ENCODE data around the gene RGS6.
"Not testable (repeated sequence)": the region's sequence is repeated elsewhere in the genome, so short reads cannot be mapped to it uniquely, and the experiment has no call there.

The RGS6 gene

DNA sequence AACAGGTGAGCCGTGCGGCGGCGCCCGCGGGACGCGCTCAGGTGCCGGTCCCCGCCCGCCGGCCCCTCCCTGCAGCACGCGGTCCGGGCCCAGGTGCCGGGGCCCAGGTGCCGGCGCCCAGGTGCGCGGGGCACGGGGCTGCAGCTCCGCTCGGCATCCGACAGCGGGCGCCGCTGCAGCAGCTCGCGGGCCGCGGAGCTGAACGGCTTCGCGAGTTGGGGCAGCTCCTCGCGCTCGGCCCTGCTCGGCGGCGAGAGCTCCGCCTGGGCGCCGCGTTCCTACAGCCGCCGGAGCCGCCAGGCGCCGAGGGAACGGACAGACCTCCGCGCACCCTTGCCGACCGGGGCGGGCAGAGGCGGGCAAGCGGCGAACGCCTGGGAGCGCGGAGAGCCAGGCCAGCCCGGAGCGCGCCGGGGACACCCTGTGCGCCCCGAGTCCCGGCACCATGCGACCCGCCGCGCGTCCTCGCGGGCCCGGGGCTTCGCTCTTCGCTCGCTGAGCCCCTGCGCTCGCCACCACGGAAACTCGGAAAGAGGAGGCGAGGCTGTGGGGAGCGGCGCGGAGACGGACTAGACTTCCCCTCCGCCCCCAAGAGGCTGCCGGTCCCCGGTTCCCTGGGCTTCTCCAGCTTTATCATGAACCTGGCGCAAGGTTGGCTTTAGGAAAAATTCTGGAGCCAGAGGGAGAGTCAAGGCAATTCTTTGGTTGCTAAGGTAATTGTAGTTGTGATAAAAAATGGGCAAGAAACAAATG lies at the start of gene RGS6:
TSS of gene RGS6 (plus strand) at position 201 of the 753 bp plus-strand sequence.
- DNase-seq, result no peak

DNA sequence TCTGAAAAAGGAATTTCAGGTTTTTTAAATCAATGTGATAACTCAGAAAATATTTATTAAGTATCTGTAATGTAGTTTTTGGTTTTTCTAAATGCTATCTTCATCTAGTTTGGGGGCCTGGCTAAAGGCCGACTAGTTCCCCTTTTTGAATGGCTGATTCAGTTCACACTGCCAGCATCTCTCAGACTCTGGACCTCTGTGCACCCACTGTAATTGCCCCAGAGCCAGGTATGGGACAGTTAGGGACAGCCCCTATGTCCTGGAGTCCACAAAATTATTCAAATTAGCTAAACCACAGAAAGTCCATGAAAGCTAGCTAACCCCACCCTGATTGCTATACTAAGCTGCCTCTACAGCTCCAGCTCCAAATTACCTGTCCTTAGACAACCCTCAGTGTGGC lies 49.1 kb upstream of the RGS6 start:
- no peak for DNase-seq

DNA sequence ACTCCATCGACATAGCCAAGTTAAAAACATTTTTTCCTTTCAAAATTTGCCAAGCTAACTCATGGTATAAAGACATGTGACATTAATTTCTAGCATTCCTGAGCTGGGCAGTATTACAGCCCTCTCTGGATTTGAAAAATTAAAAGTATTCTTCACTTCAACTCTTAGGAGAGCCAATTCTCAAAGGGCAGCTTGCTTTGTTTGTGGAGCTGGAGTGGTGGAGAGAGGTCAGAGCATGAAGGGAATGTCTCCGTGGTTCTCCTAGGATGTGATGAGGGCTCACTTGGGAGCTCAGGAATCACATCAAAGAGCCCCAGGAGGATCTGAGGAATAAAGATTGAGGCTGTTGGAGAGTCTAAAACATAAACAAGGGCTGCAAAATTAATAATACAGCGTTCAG lies 46.9 kb upstream of the RGS6 start:
- DNase-seq, result no peak

DNA sequence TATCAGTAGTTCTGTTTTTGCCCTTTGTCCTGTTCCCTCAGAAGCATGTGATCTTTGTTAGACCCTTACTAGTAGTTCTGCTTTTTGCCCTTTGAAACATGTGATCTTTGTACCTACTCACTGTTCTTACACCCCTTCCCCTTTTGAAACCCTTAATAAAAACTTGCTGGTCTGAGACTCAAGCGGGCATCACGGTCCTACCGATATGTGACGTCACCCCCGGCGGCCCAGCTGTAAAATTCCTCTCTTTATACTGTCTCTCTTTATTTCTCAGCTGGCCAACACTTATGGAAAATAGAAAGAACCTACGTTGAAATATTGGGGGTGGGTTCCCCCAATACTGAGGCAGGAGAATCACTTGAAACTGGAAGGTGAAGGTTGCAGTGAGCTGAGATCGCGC lies 44.4 kb upstream of the RGS6 start:
- not testable (repeated sequence) for DNase-seq

DNA sequence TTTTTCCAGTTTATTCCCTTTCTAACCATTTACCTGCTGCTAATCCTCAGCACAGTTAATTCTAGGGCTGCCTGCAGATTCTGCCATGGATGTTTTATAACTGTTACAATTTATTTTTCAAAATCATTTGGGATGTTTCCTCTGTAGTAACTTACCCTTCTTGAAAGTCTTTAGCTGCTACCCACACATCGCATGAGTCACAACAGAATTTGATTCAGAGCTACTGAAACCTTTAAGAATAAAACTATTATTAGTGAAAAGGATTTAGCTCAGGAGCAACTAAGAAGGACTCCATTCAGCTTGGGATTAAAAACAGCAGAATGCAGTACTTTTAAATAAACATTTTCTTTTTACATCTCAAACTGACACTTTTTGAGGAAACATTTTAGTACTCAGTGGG lies 41.7 kb upstream of the RGS6 start:
- no peak for DNase-seq

DNA sequence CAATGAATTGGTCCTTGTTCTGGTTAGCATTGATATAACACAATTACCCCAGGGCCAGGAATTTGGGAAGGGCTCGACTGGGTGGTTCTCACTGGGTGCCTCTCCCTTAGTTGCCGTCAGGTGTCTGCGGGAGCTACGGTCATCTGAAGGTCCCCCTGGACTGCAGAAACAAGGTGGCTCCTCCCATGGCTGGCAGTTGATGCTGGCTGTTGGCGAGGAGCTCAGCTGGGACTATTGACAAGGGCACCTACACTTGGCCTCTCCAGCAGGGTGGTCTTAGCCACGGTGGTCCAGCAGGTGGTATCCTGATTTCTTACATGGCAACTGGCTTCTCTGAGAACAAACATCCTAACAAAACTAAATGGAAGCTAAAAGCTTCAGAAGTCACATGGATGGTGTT lies 41.0 kb upstream of the RGS6 start:
- no peak for DNase-seq

DNA sequence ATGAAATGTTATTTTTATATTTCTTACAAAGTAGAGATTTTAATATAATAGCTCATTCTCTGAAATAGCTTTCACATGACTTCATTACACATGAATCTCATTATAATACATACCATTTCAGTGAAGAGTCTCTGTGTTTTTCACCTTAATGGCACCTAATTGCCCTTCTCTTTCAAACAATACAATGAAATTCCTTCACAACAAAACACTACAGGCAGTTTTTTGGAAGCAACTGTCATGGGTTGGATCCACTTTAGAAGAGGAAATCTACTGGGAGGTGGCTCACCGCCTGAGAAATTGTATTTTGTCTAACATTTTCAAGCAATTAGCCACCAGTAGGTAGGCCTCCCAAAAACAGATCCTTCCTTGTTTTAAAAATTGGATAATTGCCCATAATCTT lies 40.3 kb upstream of the RGS6 start:
- no peak for DNase-seq

DNA sequence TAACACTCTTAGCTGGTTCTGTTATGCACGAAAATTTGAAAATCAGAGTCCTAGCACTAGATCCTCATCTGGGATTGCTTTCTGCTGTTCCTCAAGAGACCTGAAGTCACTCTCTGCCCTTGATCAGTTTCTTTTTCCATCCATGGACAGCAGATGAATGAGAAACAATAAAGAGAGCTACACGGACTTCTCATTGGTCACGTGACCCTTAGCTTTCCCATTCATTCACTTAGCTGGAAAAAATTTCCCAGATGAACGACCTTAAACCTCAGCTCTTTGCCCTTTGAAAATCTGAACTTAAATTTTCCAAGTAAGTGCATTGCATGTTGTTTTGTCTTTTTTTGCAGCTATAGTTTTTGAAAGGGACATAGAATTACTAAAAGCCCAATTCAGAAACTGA lies 27.2 kb upstream of the RGS6 start:
- DNase-seq, result no peak

DNA sequence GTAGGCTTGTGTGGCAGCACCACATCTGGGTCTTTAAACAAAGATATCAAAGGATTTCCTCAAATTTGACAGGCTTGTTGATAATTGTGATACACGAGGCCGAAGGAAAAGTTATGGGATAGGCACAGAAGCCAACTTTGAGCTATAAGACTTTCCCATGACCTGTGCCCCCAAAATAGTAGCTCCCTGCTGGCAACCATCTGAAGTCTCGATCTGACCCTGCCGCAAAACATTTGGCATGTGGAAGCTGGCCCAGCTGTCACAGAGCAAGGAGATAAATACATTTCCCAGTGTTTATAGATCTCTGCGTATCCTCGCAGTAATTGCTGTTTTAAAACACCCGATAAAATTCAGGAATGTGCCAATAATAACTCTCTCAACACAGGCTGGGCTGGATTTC lies 26.4 kb upstream of the RGS6 start:
- no peak for DNase-seq

DNA sequence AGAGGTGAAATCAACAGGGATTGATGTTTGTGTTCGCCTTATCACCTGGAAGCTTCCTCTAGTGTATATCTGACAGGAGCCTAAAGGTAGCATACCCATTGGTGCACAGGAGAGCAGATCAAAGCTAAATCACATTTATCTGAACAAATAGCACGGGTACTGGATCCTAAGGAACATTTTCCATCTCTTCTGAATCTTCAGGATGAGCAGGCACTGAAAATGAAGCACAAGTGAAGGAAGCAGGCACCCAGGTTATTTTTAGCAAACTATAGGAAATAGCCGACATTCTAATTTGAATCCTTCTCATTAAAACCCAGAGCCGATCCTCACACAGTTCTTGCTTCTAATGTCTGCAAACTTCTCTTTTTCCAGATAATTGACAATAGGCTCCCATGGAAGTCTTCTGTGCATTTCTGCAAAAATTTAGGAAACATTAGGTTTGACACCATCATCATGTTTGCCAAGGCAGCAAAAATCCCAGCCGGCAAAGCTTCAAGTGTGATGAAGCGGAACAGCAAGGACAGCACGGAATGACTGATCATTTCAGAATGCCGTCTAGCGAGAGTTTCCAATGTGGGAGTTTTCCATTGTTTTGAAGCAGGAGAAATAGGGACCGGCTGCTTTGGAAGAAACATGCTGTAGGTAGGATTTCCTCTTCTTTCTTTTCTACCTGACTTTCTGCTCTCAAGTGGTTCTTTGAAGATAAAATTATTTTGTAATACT lies 24.3 kb upstream of the RGS6 start:
- no peak for DNase-seq

DNA sequence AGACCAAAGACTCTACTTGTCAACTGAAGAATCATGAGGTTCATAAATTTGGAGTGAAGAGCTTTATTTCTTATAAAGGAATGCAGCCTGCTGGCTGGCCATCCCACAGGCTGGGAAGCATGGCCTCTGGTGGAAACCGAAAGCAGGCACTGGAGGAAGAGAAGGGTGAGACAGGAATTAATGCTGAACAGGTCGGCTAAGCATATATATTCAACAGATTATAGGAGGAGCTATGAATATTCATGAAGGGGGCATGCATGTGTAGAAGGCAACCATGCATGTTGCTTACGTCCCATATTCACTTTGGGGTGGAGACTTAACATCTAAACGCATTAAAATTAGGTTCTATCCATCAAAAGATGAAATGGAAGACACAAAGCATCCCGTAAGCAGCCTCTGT lies 20.6 kb upstream of the RGS6 start:
- DNase-seq, result no peak

DNA sequence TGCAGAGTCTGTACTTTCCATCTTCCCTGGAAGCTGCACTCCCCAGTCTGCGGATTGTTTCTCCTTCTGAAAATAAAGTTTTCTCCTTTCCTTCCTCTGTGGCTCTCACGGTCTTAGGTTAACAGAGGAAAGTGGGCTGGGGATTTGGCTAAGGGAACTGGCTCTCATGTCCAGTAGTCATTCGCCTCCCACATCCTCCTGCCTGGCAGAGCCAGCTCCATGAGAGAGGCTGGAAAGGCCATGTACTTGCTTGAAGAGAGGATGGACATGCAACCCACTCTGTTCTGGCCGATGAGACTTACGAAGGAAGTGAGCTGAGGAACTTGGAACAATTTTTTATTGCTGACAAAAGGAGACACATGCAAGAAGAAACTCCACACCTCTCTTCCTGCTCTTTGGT lies 18.9 kb upstream of the RGS6 start:
- DNase-seq, result no peak

DNA sequence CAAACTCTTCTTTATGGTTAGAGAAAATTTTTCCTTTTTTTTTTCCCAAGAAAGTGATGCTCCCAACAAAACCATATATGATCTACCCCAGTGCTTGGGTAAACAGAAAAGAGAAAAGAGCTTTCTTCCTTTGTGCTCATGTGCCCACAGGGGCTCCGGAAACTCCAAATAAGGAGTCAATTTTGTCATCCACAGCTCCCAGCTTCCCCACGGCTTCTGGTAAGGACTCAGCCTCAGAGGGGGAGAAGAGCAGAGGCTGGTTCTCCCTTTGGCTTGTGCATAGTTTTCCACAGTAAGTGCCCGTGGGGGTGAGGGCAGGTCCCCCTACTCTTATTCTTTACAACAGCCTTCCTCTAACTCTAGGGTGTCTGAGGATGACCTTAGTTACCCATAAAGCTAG lies 13.3 kb upstream of the RGS6 start:
- peak; percentile 1 for DNase-seq

DNA sequence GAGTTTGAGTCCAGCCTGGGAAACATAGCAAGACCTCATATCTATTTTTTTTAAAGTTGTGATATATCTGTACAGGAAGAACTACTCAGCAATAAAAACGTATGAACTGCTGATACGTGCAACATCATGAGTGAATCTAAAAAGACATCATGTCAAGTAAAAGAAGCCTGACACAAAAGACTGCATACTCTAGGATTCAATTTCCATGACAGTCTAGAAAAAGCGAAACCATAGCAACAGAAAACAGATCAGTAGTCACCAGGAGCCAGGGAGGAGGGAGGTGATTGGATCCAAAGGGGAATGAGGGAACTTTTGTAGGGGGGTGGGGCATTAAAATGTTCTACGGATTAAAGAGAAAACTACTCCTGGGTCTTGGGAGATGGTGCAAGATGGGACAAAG lies 8.7 kb upstream of the RGS6 start:
- DNase-seq, result no peak

DNA sequence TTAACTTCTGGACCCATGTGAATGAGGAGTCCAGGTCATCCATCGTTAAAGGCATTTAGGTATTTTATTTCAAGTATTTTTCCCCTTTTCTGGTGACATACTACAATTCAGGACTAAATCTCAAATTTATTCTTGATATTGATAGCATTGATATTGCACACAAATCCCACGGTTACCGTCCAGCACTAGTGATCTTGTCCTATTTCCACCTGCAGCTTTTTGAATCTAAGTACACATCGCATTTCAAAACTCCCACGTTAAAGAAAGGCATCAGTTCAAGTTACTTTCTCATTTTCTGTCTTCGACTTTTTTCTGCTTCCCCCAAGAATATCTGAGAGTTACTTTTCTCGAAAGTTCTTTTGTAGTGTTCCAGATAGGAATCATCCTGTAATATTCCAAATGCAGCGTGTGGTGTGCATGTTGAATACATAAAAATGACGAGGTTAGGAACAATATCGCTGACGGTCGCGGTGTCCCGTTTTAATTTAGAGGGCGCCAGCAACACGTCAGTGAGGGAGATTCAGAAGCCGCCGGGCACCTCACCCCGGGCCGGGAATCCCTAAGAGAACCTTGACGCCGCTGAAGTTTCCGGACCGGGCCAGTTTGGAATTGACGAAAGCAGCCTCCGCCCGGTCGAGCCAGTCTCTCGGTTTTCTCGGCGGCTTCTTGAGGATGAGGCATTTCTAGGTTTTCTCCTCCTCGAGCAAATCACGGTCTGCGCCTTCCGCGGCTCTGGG lies 569 bp upstream of the RGS6 start:
- no peak for DNase-seq

DNA sequence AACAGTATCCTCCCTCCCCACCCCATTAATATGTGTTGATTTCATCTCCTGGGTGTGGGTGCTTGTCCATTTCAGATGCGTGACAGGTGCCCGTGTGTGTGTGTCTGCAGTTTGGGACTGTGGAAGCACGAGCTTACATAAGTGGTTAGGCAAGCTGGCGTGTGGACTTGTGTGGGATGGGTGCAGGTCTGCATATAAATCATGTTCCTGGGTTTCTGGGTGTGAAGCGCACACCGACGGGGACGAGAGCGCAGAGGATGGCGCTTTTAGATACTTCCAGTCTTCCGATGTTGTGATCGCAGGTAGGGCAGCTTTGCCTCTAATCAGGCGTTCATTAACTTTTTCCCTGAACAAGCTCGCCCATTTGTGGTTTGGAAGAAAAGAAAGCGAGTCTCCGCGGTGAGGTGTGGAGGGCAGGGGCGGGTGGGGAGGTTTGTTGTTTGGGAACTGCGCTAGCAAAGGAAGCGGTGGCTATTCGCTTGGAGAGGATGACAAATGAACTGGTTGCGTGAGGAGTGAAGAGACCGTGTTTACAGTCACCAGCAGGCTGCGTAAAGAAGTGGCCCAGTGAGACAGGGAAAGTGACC lies 865 bp downstream of the RGS6 start:
- DNase-seq, result no peak

DNA sequence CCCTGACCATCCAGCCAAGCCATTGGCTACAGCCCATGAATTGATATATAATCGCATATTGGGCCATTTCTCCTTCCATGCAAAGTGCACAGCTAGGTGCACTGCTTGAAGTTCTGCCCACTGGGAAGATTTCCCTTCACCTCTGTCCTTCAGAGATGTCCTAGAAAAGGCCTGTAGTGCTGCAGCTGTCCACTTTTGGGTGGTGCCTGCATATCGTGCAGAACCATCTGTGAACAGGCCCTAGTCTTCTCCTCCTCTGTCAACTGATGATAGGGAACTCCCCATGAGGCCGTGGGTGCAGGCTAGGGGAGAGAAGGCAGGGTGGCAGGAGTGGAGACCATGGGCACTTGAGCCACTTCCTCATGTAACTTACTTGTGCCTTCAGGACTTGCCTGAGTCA lies 6.0 kb downstream of the RGS6 start:
- not testable (repeated sequence) for DNase-seq

DNA sequence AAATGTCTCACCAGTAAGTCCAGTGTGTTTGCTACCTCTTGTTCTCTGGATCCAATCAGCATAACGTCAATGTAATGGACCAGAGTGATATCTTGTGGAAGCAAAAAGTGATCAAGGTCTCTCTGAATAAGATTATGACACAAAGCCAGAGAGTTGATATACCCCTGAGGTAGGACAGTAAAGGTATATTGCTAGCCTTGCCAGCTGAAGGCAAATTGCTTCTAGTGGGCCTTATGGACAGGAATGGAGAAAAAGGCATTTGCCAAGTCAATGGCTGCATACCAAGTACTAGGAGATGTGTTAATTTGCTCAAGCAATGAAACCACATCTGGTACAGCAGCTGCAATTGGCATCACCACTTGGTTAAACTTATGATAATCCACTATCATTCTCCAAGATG lies 7.1 kb downstream of the RGS6 start:
- not testable (repeated sequence) for DNase-seq

DNA sequence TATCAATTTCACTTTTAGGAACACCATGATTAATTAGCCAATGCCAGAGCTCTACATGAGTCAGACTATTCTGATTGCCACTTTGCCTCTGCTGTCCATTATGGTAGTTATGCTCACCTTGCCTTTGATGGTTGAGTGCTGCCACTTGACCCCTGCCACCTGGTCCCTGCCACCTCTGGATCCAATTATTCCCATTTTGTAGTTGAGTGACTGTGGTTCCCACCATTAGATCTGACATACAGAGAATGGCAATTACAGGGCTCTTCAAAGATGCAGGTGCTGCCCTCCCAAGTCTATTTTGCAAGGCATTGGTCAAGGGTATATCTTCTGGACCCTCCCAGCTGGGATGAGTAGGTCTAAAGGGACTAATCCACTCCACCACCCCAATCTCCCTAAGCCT lies 8.3 kb downstream of the RGS6 start:
- DNase-seq, result not testable (repeated sequence)

DNA sequence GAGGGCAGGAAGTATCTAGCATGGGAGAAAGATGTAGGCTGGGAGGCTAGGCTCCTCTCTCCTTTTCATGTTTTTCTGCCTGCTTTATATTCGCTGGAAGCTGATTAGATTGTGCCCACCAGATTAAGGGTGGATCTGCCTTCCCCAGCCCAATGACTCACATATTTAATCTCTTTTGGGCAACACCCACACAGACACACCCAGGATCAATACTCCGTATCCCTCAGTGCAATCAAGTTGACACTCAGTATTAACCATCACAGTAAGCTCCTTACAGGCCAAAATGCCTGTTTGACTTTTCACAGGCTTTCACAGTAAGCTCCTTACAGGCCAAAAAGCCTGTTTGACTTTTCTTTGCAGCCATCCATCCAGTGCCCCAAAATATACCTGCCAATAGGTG lies 9.4 kb downstream of the RGS6 start:
- DNase-seq, result not testable (repeated sequence)

DNA sequence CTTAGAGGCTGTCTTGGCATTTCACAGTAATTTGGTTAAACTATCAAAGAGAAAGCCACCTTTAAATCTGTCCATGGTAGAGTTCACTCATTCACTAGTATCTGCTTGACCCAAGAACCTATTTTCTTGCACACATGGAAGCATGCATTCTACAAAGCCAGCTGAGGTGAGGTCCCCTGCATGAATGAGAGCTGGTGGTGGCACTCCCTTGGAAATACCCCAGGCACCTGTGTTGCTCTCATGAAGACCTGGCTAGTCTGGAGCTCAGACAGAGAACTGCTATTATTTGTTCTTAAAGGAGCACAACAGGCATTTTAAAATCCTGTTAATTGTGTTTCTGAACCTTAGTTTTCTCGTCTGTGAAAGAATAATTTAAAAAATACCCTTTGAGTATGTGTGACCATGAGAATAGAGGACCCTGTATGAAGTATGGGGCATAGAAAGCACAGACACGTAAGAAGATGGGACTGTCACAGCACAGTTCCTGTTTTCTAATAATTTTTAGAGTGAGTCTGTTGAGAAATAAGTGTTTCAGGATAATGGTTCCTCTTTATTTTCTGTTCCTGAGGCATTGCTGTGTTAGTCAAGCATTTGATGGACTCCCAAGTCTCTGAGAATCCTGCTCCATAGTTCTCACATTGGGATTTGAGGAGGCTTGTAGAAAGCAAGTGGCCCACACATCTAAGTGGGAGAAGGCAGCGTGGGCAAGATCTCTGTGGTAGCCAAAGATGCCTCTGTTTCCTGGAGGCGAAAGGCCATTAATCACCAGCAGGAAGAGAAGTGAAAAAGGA lies 10.9 kb downstream of the RGS6 start:
- no peak for DNase-seq

DNA sequence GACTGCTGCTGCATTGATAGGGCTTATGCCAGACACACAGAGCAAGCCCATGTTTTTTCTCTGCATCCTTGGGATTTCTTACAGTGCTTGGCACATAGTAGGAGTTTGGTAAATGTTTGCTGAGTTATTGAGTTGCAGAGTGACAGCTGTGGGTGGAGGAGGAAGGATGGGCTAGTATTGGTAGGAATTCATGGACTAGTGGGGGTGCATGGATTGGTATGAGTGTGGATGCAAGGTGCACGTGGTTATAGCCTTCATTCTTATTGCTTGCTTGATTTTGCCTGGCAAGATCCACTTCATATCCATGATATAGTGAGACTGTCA lies 11.4 kb downstream of the RGS6 start:
- no peak for DNase-seq

DNA sequence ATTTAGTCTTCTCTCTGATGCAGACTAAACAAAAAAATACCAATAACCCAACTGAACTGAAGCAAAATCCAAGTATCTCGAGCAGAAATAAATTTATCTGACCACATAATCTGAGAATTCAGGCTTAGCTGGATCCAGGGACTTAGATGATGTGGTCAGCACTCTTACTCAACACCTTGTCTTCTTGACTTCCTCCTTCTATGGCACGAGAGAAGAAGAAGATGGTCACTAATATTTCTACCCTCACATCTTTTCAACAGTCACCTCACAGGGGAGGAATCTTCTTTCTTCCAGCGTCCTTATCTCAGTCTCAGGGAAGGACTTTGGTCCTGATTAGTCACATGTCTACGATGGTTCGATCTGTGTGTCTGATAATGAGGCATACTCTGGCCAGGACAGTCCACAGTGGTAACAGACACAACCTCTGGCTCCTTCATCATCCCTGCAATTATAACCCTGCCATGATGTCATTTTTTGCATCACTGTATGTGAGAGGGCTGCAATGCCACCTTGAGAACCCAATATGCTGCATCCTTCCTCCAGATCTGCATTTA lies 15.8 kb downstream of the RGS6 start:
- no peak for DNase-seq
